Measurements from ENCODE around the gene KRT78.

KRT78 gene

GRCh38 chr12:52822771-52823510, 25.9 kb downstream of the KRT78 start:
- no peak for DNase-seq

DNA sequence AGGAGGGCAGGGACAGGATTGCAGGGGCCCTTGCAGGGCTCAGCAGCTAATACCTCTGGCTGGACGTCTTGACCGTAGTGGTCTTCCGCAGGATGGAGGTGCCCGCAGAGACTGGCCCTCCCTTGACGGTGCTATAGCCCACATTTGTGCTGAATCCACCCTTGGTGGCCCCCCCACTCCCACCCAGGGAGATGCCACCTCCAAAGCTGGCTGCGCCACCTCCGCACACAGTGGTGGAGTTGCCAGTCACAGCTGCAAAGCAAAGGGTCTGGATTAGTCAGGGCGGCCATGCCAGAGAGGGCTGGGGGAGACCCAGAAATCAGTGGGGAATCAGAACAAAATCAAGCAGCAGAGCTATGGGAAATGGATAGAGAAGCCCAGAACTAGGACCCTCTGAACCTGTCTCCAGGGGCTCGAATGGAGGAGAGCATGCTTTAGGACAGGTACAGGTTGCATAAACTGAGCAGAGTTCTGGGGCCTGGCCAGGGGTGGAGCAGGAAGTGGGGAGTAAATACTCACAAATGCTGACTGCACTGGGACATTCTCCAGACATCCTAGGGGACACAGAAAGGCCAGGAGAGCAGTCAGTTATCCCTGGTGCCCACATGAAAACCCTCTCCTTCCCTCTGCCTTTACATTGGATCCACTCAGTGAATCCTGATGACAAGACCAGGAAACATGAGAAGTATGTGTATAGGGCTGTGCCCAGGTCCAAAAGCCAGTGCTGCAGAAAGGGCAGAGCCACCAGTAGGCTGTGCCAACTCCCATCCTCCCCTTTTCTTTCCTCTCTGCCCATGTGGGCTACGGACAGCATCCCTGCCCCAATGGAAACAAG, 26.8 kb downstream of the KRT78 start:
- no peak for DNase-seq

DNA sequence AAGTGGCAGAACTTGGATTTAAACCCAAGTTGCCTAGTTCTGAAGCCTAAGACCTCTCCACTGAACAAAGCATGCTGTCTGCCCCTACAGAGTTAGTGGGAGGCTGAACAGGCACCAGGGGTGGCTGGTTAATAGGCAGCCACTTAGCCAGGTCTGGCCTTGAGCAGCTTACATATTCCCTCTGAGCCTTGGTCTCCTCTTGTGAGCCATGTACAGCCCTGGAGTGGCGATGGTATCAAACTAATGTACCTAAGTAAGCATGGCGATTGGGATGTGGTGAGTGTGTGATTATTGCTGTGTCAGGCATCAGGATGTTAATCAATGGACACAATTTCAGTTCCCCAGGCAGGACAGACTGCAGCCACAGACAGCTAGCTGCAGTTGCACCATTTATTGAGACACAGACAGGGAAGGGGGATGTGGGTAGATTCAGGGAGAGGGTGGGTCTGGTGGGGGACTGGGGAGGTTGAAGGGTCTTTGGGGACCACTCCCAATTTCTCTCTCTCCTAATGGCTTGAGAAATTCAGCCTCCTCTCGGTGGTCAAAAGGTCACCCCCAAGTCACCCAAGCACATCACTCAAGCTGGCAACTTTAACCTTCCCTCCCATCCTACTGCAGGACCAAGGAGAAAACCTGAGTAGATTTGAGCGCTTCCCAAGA, 27.6 kb downstream of the KRT78 start:
- no peak for DNase-seq

DNA sequence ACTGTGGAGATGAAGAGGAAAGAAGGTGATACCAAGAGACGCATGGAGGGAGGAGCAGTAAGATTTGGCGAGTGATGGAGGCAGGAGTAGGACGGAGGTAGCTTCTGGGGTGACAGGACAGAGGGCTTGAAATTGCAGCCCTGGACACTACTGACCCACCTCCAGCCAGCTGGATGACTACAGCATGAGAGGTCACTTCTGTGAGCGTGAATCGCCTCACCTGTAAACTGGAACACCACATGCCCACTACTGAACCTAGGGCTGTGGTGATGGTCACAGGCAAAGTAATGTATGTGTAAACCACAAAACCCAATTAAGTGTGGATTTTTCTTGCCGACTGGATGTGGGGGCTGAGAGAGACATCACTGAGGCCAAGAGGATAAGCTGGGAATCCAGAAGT, 28.3 kb downstream of the KRT78 start:
- DNase-seq, result no peak

GRCh38 chr12:52819731-52820510, 28.9 kb downstream of the KRT78 start:
- no peak for DNase-seq

GRCh38 chr12:52818887-52819420, 29.8 kb downstream of the KRT78 start:
- DNase-seq, result no peak

DNA sequence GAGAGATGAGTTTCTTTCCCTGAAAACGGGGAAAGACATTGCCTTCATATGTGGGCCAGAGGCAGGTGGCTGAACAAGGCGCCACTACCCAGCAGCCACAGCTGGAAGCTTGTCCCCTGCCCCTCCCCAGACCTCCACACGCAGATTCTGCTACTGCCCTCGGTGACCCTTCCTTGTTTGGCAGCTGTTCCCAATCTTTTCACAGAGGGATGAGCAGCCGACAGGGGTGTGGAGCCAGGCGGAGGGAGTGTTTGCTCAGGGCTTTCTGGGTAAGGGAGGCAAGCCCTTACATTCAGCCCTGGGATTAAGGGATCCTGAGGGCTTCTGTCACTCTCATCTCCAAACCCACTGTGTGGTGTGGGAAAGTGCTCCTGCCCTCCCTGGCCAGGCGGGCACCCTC, 30.4 kb downstream of the KRT78 start:
- no peak for DNase-seq

DNA sequence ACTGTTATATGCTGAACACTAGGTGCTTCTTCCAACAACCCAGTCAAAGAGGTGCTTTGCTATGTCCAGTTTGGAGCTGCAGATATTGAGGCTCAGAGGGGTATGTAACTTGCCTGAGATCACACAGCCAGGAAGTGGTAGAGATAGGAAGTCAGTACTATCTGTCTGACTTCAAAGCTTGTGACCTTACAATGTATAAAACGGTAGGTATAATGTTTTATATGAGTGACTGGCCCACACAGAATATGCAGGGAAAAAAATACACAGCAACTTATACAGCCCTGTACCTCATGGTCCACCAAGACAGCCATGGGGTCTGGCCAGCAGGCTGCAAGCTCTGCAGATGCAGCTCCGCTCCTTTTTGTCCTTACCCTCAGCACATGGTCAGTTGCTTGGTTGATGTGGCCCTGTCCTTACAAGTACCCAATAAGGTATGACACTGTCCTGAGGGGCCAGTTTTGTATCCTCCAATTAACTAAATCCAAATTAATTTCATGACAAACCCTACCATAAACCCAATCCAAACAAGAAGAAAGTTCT, 31.0 kb downstream of the KRT78 start:
- no peak for DNase-seq

- DNase-seq, result no peak
Measured at GRCh38 chr12:52817003-52817698, 31.6 kb downstream of the KRT78 start.

DNA sequence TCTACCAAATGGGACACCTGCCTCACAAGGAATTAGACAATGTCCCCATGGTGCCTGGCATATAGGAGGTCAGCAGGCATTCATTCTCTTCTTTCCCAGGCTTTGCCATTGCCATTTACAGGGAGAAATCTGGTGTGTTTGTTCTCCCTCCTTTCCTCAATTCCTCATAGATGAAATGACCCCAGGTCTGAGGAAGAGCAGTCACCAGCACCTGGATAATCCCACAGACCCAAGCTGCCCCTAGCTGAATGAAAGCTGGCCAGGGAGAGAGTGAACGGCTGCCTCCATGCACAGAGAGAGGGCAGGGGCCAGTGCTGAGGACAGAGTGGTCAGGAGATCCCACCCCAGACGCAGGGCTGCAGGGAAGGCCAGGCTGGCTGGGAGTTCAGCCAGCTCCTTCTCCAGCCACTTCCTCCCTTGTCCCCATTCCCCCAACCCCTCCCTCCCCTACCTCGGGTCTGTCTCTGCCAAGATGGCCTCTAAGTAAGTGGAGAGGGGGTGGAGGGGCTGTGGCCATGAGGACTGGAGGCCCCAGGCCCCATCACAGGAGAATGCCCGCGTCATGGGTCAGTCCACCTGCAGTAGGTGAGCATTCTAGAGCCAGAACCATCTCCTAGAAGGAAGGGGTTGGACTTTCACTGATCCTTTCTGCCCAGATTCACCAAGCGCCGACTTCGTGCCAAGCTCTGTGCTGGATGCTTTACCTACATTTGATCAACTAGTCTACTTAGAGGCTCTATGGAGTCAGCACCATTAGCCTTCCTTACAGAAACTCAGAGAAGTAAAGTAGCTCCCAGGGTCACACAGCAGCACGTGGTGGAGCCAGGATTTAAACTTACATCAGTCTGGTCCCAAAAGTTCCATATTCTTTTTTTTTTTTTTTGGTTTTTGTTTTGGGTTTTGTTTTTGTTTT, 32.9 kb downstream of the KRT78 start:
- no peak for DNase-seq

- DNase-seq, result no peak
Measured at GRCh38 chr12:52815161-52815560, 33.6 kb downstream of the KRT78 start.

DNA sequence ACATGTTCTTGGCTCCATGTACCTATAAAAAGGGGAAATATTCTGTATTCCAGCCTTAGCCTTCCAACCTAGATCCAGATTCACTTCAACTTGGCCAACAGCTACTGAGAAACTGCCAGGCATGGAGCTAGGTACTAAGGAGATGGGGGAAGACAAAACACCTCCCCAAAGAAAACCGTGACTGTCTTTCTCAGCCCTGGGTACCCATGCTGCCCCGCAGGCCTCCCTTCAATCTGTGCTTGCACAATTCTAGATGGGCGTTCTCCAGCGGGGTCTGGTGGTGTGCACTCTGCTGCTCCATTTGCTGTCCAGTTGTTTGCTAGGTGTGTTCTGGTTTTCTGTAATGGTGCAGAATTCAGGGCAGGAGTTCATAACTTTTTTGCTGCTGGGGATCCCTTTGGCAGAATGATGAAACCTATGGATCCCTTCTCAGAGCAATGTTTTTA, 34.1 kb downstream of the KRT78 start:
- DNase-seq, result no peak

DNA sequence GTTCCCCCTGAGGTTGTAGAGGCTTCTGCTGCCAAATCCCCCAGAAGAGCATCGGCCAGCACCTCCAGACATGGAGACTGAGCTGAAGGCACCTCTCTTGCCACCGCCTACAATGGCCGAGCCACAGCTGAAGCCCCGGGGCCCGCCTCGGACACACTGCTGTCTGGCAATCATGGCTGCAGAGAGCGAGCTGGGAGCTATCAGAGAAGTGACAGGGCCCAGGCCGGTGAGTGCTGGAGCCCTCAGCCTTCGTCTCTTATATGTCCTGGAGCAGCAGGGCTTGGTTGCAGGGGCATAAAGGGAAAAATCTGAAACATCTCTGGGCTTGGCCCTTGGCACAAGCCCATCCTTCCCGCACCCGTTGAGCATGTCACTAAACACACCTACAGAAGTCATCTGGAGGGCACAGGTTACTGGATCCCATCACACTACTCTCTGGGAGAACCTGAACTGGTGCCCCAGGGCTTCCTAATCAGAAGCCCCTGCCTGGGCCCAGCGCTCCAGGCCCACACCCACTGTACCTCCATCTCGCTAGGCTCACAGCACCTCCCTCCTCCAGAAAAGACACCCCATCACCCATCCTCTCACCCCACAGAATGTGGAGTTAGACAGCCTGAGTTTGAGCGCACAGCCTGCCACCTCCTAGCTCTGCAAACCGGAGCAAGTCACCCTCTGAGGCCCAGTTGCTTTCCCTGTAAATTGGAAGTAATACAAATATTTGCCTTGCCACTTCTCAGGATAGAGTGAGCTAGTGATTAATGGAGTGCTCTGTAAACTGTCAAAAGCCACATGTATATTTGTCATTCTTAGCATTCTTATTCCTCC, 34.7 kb downstream of the KRT78 start, which contains the start of gene KRT4:
KRT4 (minus strand) TSS at position 232 of the 825 bp plus-strand sequence; CDS start at position 174, 58 bp downstream.
- DNase-seq, result peak; percentile 56

DNA sequence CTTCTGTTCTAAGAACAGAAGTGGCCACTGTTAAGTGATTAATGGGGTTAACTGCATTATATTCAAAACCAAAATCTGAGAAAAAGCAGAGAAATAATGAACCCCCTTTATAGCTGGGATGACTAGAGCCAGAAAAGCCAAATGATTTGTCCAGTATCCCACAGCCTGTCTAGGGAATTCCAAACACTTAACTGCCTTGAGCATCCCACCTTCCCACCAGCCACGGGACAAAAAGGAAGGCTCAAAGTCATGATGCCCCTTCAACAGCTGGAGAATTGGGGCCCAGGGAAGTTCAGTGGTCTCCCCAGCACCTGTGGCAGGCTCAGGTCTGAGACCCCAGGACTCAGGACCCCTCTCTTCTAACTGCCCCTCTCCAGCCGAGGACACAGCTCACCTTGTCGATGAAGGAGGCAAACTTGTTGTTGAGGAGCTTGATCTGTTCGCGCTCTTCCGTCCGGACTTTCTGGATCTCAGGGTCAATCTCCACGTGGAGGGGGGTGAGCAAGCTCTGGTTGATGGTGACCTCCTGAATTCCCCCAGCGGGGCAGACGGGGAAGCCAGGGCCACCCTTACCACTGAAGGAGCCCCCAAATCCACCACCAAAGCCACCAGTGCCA, 35.5 kb downstream of the KRT78 start:
- no peak for DNase-seq

DNA sequence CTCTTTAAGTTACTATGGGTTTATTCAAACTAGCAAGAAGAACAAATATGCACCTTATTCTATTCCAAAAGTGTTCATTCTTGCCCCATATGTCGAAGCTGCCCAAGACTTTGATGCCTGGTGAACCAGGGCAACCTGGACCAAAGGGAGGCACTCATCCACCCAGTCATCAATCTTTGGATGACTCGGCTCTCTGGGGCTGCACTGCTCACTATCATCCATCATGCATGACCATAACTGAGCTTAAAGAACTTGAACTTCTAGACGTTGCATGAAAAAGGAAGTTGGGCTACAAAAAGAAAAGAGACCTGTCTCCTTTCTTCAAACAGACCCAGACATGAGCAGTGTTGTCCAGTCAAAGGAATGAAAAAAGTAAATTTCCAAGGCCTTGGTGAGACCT, 36.0 kb downstream of the KRT78 start:
- no peak for DNase-seq

- DNase-seq, result no peak
Measured at GRCh38 chr12:52812073-52812400, 36.8 kb downstream of the KRT78 start.

GRCh38 chr12:52811191-52812072, 37.4 kb downstream of the KRT78 start:
- DNase-seq, result no peak

DNA sequence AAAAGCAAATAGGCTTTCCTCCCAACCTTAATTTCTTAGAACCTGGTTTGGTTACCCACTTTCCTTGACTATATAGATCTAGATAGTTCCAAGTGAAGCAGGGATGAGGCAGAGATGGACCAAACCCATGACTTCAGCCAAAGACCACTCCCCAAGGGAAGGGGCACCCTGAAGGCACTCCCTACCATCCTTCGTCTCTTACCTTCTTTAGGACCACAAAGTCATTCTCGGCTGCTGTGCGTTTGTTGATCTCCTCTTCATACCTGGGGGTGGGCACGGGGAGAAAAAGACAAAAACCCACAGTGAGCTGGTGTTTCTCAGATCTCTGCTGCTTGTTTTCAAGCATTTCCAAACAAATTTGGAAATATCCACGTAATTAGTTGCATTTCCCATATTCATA, 38.2 kb downstream of the KRT78 start:
- no peak for DNase-seq

All from NCI-H2029 (cell line).